HCT116 (cell line): Measurements from ENCODE around the gene AP5Z1. TPM values are rescaled to one million over a fixed set of nuclear protein-coding genes. Genes with fewer than 3 reads are reported as not detected.

ENCODE experiments used
- ATAC-seq: fragments of 200-7000 bp; cut with Tn5 transposase; 2 replicates; pipeline ENCODE4 v1.9.1; 2020; ENCODE audit warnings: mild to moderate bottlenecking, moderate library complexity
- BruUV-seq: library from RNA; stranded (reverse); fragments of 400-500 nt; replicated peaks from 2 replicates; lab custom pipeline; 2021; lab: Mats Ljungman, UMichigan
- CTCF ChIA-PET: fragments of 300-600 bp; sonication (Branson Sonifier 250); formaldehyde crosslinking; loops from one replicate; lab custom pipeline; 2021; ENCODE audit warnings: antibody characterized with exemption; lab: Charles Lee
- POLR2A ChIA-PET: fragments of 300-600, 350-600 bp; sonication (Branson Sonifier 250); formaldehyde crosslinking; loops from one replicate; lab custom pipeline; 2021; ENCODE audit warnings: antibody characterized with exemption; lab: Charles Lee
- RAD21 ChIA-PET, 2 experiments: fragments of 300-600 bp; sonication (Branson Sonifier 250); formaldehyde crosslinking; loops; one replicate each; lab custom pipeline; 2023; ENCODE audit warnings: low total read pairs in 2 of 2; ENCODE audit not compliant: uncharacterized antibody in 2 of 2, unreplicated experiment in 2 of 2, low non-redundant PET in 1 of 2; lab: Charles Lee
- DNase-seq: peaks from one replicate; pipeline ENCODE4 v3.0.0-alpha.2; 2010; ENCODE audit warnings: low read depth, low spot score
- H2AFZ ChIP-seq: fragments of 200-600 bp; shearing (Covaris generic), sonication (generic); 2 replicates; pipeline ENCODE4 v1.6.1; 2017; ENCODE audit warnings: low read depth, mixed run types, mixed read lengths, antibody characterized with exemption, low read length; ENCODE audit not compliant: poor library complexity, severe bottlenecking
- H3K27ac ChIP-seq: 2 replicates; pipeline ENCODE4 v1.5.1; 2012; ENCODE audit warnings: low read depth, low read length
- H3K27me3 ChIP-seq: fragments of 200-600 bp; sonication (generic); 2 replicates; pipeline ENCODE4 v1.6.1; 2016; ENCODE audit warnings: mixed run types, low read length, mixed read lengths; ENCODE audit not compliant: insufficient read depth
- H3K36me3 ChIP-seq, 2 experiments: fragments of 200-500 bp in 1 of 2; fragments of 200-600 bp in 1 of 2; sonication (Bioruptor generic) in 1 of 2; sonication (generic) in 1 of 2; 2 replicates each; pipeline versions ENCODE4 v1.5.1 to v1.6.1; 2014 to 2016; ENCODE audit warnings: low read length in 2 of 2, inconsistent platforms in 1 of 2, mixed read lengths in 1 of 2, mixed run types in 1 of 2; ENCODE audit not compliant: insufficient read depth in 2 of 2, control insufficient read depth in 1 of 2
- H3K4me1 ChIP-seq, 2 experiments: fragments of 200-600 bp in 1 of 2; sonication (generic) in 1 of 2; 2 replicates each; pipeline versions ENCODE4 v1.5.1 to v1.6.1; 2012 to 2017; ENCODE audit warnings: low read length in 2 of 2, inconsistent platforms in 1 of 2, mild to moderate bottlenecking in 1 of 2, mixed read lengths in 1 of 2, mixed run types in 1 of 2, moderate library complexity in 1 of 2; ENCODE audit not compliant: insufficient read depth in 2 of 2, control insufficient read depth in 1 of 2
- H3K4me2 ChIP-seq: fragments of 200-600 bp; sonication (generic); 2 replicates; pipeline ENCODE4 v1.6.1; 2017; ENCODE audit warnings: mixed run types, low read length, mixed read lengths
- H3K4me3 ChIP-seq, 2 experiments: fragments of 200-600 bp in 1 of 2; sonication (generic) in 1 of 2; replicated peaks in 1 of 2; 2 replicates each; pipeline ENCODE4 v1.5.1; 2011 to 2016; ENCODE audit warnings: low read length in 2 of 2, control low read depth in 1 of 2, low read depth in 1 of 2, mild to moderate bottlenecking in 1 of 2, mixed read lengths in 1 of 2, mixed run types in 1 of 2
- H3K79me2 ChIP-seq: fragments of 200-600 bp; sonication (generic); 2 replicates; pipeline ENCODE4 v1.6.1; 2017; ENCODE audit warnings: mild to moderate bottlenecking, mixed run types, low read length, moderate library complexity, mixed read lengths; ENCODE audit not compliant: insufficient read depth
- H3K9ac ChIP-seq: fragments of 200-600 bp; sonication (generic); 2 replicates; pipeline ENCODE4 v1.6.1; 2016; ENCODE audit warnings: low read length, mixed read lengths
- H3K9me2 ChIP-seq: fragments of 200-600 bp; sonication (generic), shearing (Covaris generic); 2 replicates; pipeline ENCODE4 v1.6.1; 2017; ENCODE audit warnings: mixed run types, mild to moderate bottlenecking, moderate library complexity; ENCODE audit not compliant: insufficient read depth
- H3K9me3 ChIP-seq, 2 experiments: fragments of 200-500 bp in 1 of 2; fragments of 200-600 bp in 1 of 2; sonication (Bioruptor generic) in 1 of 2; sonication (generic) in 1 of 2; 2 replicates each; pipeline ENCODE4 v1.6.1; 2014 to 2017; ENCODE audit warnings: low read length in 2 of 2, mixed read lengths in 2 of 2, inconsistent platforms in 1 of 2, low read depth in 1 of 2, mild to moderate bottlenecking in 1 of 2, mixed run types in 1 of 2, moderate library complexity in 1 of 2; ENCODE audit not compliant: control insufficient read depth in 1 of 2, insufficient read depth in 1 of 2
- H4K20me1 ChIP-seq: fragments of 200-600 bp; sonication (generic), shearing (Covaris generic); 2 replicates; pipeline ENCODE4 v1.6.1; 2017; ENCODE audit warnings: mixed run types, mild to moderate bottlenecking, moderate library complexity; ENCODE audit not compliant: insufficient read depth
- CBX3 ChIP-seq: IDR thresholded peaks from 2 replicates; pipeline ENCODE4 v1.6.1; 2012; ENCODE audit warnings: low read depth
- CEBPB ChIP-seq: IDR thresholded peaks from 2 replicates; pipeline ENCODE4 v1.6.1; 2012; ENCODE audit warnings: low read depth
- EZH2 ChIP-seq: fragments of 200-600 bp; sonication (generic); IDR thresholded peaks from 2 replicates; pipeline ENCODE4 v1.6.1; 2017; ENCODE audit warnings: antibody characterized with exemption, mixed run types
- EZH2phosphoT487 ChIP-seq: fragments of 200-600 bp; IDR thresholded peaks from 2 replicates; pipeline ENCODE4 v1.6.1; 2018; ENCODE audit warnings: antibody characterized with exemption, borderline replicate concordance
- FOSL1 ChIP-seq: IDR thresholded peaks from 2 replicates; pipeline ENCODE4 v1.6.1; 2012; ENCODE audit warnings: low read depth
- JUND ChIP-seq: IDR thresholded peaks from 2 replicates; pipeline ENCODE4 v1.6.1; 2012
- POLR2AphosphoS5 ChIP-seq: IDR thresholded peaks from 2 replicates; pipeline ENCODE4 v1.6.1; 2011; ENCODE audit warnings: mild to moderate bottlenecking, low read depth, low read length, moderate library complexity
- RAD21 ChIP-seq: IDR thresholded peaks from 2 replicates; pipeline ENCODE4 v1.6.1; 2012; ENCODE audit warnings: low read depth, mild to moderate bottlenecking
- SIN3A ChIP-seq: IDR thresholded peaks from 2 replicates; pipeline ENCODE4 v1.6.1; 2012; ENCODE audit warnings: low read depth
- SP1 ChIP-seq: IDR thresholded peaks from 2 replicates; pipeline ENCODE4 v1.6.1; 2012; ENCODE audit warnings: low read depth
- SRF ChIP-seq: IDR thresholded peaks from 2 replicates; pipeline ENCODE4 v1.6.1; 2012; ENCODE audit warnings: low read depth
- YY1 ChIP-seq: IDR thresholded peaks from 2 replicates; pipeline ENCODE4 v1.6.1; 2011; ENCODE audit warnings: low read length, low read depth, moderate library complexity, mild to moderate bottlenecking; ENCODE audit not compliant: insufficient replicate concordance; ENCODE audit errors: extremely low read depth
- ZNF274 ChIP-seq: fragments of 200-500 bp; sonication (Bioruptor generic); IDR thresholded peaks from 2 replicates; pipeline ENCODE4 v1.6.1; 2014; ENCODE audit warnings: mild to moderate bottlenecking, low read depth, low read length, inconsistent platforms
- intact Hi-C: fragments of 100-400 bp; cut with micrococcal nuclease; formaldehyde crosslinking; loops from 2 replicates; pipeline ENCODE4 v1.10.0; 2022
- total RNA-seq: library from RNA; stranded (reverse); gene quantifications from one replicate; pipeline ENCODE4 v1.2.1, GENCODE V29; 2021; ENCODE audit not compliant: unreplicated experiment
- TF ChIP-seq, protein P1 (sequence below): IDR thresholded peaks from 2 replicates; pipeline ENCODE4 v1.6.1; 2012
- TF ChIP-seq, protein P2 (sequence below): IDR thresholded peaks from 2 replicates; pipeline ENCODE4 v1.6.1; 2012
- TF ChIP-seq, protein P3 (sequence below), 3 experiments: fragments of 200-600 bp in 1 of 3; sonication (generic) in 1 of 3; IDR thresholded peaks in 2 of 3; conservative IDR thresholded peaks in 1 of 3; 2 replicates each; pipeline ENCODE4 v1.5.1; 2012 to 2017; ENCODE audit warnings: low read depth in 2 of 3, low read length in 2 of 3, antibody characterized with exemption in 1 of 3, borderline replicate concordance in 1 of 3, control low read depth in 1 of 3, mild to moderate bottlenecking in 1 of 3, mixed read lengths in 1 of 3, mixed run types in 1 of 3, moderate library complexity in 1 of 3; ENCODE audit not compliant: insufficient read depth in 1 of 3
- TF ChIP-seq, protein P4 (sequence below): IDR thresholded peaks from 2 replicates; pipeline ENCODE4 v1.6.1; 2011; ENCODE audit warnings: mild to moderate bottlenecking, low read length, moderate library complexity; ENCODE audit not compliant: insufficient replicate concordance; ENCODE audit errors: extremely low read depth

The AP5Z1 gene
- total RNA-seq, 1 experiment from 2014 or later: 23.2 TPM

- TF ChIP-seq CEBPB: no peak
- TF ChIP-seq FOSL1: no peak
- TF ChIP-seq, protein P1, sequence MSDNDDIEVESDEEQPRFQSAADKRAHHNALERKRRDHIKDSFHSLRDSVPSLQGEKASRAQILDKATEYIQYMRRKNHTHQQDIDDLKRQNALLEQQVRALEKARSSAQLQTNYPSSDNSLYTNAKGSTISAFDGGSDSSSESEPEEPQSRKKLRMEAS: no peak
- TF ChIP-seq RAD21: no peak
- TF ChIP-seq, protein P2, sequence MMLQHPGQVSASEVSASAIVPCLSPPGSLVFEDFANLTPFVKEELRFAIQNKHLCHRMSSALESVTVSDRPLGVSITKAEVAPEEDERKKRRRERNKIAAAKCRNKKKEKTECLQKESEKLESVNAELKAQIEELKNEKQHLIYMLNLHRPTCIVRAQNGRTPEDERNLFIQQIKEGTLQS: no peak
- TF ChIP-seq SIN3A: no peak
- no peak for TF ChIP-seq YY1
- intact Hi-C loops: loop anchor here (5.0 kb wide), 1 partner anchor 117 kb away; no protein-coding TSS in a partner anchor
- no TSS peak for BruUV-seq
Observed at GRCh38 chr7:4749798-4750197, 25.6 kb upstream of the AP5Z1 start.

DNA sequence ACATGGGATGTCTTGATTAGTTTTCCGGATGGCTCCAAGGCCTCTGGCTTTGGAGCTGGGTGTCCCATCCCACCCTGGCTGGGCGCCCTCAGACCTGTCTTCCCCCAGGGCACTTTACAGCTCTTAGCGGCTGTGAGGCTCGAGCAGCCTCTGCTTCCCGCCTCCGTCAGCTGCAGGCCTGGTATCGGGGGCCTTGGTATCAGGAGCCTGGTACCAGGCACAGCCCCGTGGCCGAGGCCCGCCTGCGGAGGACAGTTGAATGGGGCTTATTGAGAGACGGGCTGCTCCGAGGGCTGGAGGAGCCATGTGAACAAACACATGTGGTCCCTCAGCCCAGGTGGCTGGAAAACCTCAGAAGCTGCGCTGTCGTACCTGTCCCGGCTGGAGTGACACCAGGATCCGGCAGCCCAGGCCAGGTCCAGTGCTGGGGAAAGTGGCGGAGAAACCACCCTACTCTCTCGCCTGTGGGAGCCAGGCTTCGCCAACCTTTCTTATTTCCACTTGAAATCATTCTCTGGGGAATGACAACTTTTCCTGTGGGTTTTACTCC is 23.9 kb upstream of the AP5Z1 start:
- CTCF ChIA-PET: no interaction called here
- H3K4me2 ChIP-seq: no peak overlapping the region
- no peak overlapping the region for H3K27ac ChIP-seq
- no peak for DNase-seq
- peaks cover 57% of the 10 kb centered on the region for H3K79me2 ChIP-seq
- no peaks in the 10 kb centered on the region for H3K9me3 ChIP-seq
- RAD21 ChIA-PET: no interaction called here
- BruUV-seq: no TSS peak
- H3K36me3 ChIP-seq: peaks cover 11 to 15% of the 10 kb centered on the region in 2 experiments
- no peaks in the 10 kb centered on the region for H3K27me3 ChIP-seq
- no peaks in the 10 kb centered on the region for H3K9me2 ChIP-seq
- POLR2A ChIA-PET: no interaction called here
- peaks cover 0 to 9% of the 10 kb centered on the region in 2 experiments; a peak in 1 of 4 replicates for H3K4me1 ChIP-seq
- no peaks in the 10 kb centered on the region for H4K20me1 ChIP-seq
- no peak overlapping the region for H3K9ac ChIP-seq
- no peak for ATAC-seq
- H2AFZ ChIP-seq: no peak overlapping the region
- intact Hi-C loops: loop anchor here (5.0 kb wide), 1 partner anchor 119 kb away; no protein-coding TSS in a partner anchor
- no peak overlapping the region for H3K4me3 ChIP-seq
- TF ChIP-seq SP1: no peak
- TF ChIP-seq FOSL1: no peak
- TF ChIP-seq POLR2AphosphoS5: no peak
- no peak for TF ChIP-seq ZNF274
- no peak for TF ChIP-seq JUND
- no peak for TF ChIP-seq EZH2phosphoT487
- no peak for TF ChIP-seq EZH2
- no peak for TF ChIP-seq RAD21
- no peak for TF ChIP-seq CBX3
- TF ChIP-seq, protein P3, sequence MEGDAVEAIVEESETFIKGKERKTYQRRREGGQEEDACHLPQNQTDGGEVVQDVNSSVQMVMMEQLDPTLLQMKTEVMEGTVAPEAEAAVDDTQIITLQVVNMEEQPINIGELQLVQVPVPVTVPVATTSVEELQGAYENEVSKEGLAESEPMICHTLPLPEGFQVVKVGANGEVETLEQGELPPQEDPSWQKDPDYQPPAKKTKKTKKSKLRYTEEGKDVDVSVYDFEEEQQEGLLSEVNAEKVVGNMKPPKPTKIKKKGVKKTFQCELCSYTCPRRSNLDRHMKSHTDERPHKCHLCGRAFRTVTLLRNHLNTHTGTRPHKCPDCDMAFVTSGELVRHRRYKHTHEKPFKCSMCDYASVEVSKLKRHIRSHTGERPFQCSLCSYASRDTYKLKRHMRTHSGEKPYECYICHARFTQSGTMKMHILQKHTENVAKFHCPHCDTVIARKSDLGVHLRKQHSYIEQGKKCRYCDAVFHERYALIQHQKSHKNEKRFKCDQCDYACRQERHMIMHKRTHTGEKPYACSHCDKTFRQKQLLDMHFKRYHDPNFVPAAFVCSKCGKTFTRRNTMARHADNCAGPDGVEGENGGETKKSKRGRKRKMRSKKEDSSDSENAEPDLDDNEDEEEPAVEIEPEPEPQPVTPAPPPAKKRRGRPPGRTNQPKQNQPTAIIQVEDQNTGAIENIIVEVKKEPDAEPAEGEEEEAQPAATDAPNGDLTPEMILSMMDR (IDR thresholded peaks at IDR 0.05 in 2 of 3, conservative IDR thresholded peaks at IDR 0.05 in 1 of 3; ENCODE audit: borderline replicate concordance in 1 of 3, insufficient read depth in 1 of 3, low read depth in 2 of 3, low read length in 2 of 3): no peak
- no peak for TF ChIP-seq SRF
- TF ChIP-seq, protein P4, sequence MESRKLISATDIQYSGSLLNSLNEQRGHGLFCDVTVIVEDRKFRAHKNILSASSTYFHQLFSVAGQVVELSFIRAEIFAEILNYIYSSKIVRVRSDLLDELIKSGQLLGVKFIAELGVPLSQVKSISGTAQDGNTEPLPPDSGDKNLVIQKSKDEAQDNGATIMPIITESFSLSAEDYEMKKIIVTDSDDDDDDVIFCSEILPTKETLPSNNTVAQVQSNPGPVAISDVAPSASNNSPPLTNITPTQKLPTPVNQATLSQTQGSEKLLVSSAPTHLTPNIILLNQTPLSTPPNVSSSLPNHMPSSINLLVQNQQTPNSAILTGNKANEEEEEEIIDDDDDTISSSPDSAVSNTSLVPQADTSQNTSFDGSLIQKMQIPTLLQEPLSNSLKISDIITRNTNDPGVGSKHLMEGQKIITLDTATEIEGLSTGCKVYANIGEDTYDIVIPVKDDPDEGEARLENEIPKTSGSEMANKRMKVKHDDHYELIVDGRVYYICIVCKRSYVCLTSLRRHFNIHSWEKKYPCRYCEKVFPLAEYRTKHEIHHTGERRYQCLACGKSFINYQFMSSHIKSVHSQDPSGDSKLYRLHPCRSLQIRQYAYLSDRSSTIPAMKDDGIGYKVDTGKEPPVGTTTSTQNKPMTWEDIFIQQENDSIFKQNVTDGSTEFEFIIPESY: no peak

More at GRCh38 chr7:4749798-4750197, 25.6 kb upstream of the AP5Z1 start:
- DNase-seq (no peak), ATAC-seq (no peak)
- peaks cover 10 to 23% of the 10 kb centered on the region in 2 experiments for H3K4me1 ChIP-seq
- CTCF ChIA-PET: no interaction called here
- peaks cover 2% of the 10 kb centered on the region; the same call in 1 of the 2 replicates for H4K20me1 ChIP-seq
- H3K36me3 ChIP-seq: peaks cover 4 to 5% of the 10 kb centered on the region in 2 experiments; a peak in 2 of 4 replicates
- H3K9me2 ChIP-seq: no peaks in the 10 kb centered on the region
- H3K79me2 ChIP-seq: peaks cover 73% of the 10 kb centered on the region
- RAD21 ChIA-PET: no interaction called here
- H3K27me3 ChIP-seq: no peaks in the 10 kb centered on the region
- no peak overlapping the region for H3K4me2 ChIP-seq
- H3K9ac ChIP-seq: no peak overlapping the region
- H2AFZ ChIP-seq: no peak overlapping the region
- no peak overlapping the region for H3K27ac ChIP-seq
- H3K9me3 ChIP-seq: no peaks in the 10 kb centered on the region
- H3K4me3 ChIP-seq: no peak overlapping the region
- POLR2A ChIA-PET: no interaction called here
